Gastroesophageal sphincter (tissue), 3 donors: ENCODE results near the gene HSF5.

ENCODE experiments used
- EP300 ChIP-seq: sonication (generic); formaldehyde crosslinking; IDR thresholded peaks from one replicate; pipeline ENCODE4 v1.6.1; 2017; ENCODE audit warnings: antibody characterized with exemption, mild to moderate bottlenecking
- POLR2AphosphoS5 ChIP-seq: sonication (generic); formaldehyde crosslinking; IDR thresholded peaks from one replicate; pipeline ENCODE4 v1.6.1; 2017; ENCODE audit warnings: antibody characterized with exemption
- TF ChIP-seq, protein P1 (sequence below), 4 experiments: fragments of 200-600 bp in 2 of 4; fragments of 450-650 bp in 2 of 4; sonication (generic) in 1 of 4; IDR thresholded peaks; one replicate each; pipeline ENCODE4 v1.5.1; 2017 to 2019; ENCODE audit warnings: antibody characterized with exemption in 4 of 4, mild to moderate bottlenecking in 2 of 4, moderate library complexity in 2 of 4

GRCh38 chr17:58491510-58492045 is 3.4 kb upstream of the HSF5 start:
- TF ChIP-seq, protein P1, sequence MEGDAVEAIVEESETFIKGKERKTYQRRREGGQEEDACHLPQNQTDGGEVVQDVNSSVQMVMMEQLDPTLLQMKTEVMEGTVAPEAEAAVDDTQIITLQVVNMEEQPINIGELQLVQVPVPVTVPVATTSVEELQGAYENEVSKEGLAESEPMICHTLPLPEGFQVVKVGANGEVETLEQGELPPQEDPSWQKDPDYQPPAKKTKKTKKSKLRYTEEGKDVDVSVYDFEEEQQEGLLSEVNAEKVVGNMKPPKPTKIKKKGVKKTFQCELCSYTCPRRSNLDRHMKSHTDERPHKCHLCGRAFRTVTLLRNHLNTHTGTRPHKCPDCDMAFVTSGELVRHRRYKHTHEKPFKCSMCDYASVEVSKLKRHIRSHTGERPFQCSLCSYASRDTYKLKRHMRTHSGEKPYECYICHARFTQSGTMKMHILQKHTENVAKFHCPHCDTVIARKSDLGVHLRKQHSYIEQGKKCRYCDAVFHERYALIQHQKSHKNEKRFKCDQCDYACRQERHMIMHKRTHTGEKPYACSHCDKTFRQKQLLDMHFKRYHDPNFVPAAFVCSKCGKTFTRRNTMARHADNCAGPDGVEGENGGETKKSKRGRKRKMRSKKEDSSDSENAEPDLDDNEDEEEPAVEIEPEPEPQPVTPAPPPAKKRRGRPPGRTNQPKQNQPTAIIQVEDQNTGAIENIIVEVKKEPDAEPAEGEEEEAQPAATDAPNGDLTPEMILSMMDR (IDR thresholded peaks at IDR 0.05): no peak
- no peak for TF ChIP-seq POLR2AphosphoS5
- TF ChIP-seq EP300: no peak
